Inflammatory macrophage (primary cell): ENCODE measurements around the gene CCNA2.

ENCODE experiments used
- DNase-seq, 2 donors: peaks; one replicate each; pipeline ENCODE4 v3.0.0-alpha.2; 2020 to 2022

Gene CCNA2

DNA sequence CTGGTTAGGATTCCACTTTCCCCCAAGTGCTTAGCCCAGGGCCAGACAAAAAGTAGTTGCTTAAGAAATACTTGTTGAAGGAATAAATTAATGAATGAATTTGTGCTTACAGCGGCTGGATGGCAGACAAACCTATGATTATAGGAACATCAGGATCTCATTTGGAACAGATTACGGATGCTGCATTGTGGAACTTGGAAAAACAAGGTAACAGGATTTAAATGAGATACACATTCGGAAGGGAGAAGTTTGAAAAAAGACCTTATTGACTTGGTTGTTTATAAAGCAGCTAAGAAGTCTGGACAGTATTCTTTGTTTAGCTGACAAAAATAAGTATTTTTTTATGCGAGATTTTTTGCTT lies 22.0 kb downstream of the CCNA2 start:
- no peak for DNase-seq

DNA sequence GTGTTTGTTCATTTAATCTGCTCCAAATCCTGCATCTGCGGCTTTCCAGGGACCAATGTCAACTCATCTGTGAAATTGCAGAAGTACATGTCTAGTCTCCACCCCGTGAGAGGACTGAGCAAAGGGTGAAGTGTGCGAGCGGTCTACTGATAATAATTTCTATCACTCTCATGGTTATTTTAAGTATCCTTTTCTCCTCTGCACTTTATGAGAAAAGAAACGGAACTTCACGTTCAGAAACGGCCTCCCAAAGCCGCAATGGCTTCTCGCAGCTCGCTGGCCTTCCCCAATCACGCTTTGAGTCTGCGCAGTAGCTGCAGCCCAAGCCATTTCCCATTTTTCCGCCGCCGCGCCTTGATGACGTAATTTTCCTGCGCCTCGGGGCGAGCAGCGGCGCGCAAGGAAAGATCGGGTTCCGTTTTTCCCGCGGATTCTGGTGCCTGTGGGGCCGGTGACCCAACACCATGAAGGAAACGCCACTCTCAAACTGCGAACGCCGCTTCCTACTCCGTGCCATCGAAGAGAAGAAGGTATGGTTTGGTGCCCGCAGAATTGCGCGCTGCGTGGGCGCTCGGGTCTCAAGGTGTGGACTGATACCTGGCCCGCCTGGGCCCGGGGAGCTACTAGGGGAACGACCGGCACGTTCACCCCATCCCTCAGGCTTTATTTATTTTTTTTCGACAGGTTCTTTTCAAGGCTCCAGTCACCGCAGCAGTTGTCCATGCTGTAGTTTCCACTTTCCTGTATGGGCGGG lies 22.5 kb downstream of the CCNA2 start, which contains the start of gene EXOSC9:
Gene EXOSC9, plus strand, starts transcription at position 363 of the 754 bp plus-strand sequence. Its CDS starts 102 bp downstream, at position 465.
- DNase-seq: peak; percentile 97

DNA sequence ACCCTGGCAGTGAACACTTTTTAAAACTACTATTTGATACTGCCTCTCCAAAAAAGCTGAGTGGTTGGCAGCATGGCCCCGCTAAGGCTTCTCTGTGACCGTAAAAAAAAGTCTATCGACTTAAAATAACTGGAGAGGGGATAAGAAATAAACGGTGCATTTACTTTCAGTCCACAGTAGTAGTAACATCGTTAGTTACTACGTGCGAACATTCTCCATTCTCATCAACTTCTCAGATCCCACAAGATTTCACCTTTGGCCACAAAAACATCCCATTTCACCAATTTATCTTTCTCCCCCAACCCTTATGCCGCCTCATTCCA lies 23.1 kb downstream of the CCNA2 start:
- DNase-seq: no peak

DNA sequence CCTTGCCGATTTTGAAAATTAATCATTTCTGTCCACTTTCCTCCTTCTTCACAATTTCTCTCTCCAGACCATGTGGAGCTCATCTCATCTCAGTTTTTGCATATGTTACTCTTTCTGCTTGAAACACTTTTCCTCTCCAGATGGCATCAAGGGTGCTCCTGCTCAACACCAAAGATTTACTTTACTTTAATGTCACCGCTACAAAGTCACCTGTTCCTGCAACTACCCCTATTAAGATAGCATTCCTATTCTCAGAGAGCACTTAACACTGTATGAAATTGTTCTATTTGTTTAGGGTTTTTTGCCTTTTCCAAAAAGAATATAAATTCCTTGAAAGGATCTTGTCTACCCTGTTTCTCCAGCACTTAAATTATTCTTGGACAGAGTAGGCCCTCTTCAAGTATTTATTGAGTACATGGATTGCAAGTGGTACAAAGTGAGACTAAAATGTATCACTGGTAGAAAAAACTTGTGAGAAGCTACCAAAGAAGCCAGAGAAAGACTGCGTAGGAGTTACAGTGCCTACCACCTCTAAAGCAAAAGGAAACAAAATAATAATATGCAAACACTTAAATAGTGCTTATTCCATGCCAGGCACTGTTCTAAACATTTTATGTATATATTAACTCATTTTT lies 23.7 kb downstream of the CCNA2 start:
- DNase-seq: no peak

DNA sequence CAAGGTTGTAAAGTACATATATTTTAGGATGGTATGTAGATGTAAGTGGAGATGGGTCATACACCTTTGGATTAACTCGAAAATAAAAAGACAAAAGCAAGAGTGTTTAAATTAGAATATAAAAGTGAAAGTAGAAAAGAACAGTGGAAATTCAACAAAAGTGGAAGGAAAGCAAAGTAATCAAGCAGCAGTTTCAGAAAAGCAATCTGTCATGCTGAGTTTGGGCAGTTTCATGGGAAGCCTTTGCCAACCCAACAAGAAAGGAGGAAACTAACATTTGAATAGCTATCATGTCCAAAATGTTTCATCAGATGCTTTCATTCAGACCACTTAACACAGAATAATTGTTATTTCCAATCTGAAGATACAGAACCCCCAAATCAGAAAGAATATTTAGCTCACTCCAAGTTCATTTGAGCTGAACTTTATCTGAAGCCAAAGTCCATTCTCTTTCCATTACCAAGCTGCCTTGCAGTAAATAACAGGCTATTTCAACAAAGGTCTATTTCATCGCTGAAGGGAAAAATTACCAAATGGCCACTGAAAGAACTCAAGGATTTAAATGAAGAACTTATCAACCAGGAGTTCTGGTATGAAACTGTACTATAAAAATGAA lies 24.4 kb downstream of the CCNA2 start:
- DNase-seq: peak; percentile 8 to 30

DNA sequence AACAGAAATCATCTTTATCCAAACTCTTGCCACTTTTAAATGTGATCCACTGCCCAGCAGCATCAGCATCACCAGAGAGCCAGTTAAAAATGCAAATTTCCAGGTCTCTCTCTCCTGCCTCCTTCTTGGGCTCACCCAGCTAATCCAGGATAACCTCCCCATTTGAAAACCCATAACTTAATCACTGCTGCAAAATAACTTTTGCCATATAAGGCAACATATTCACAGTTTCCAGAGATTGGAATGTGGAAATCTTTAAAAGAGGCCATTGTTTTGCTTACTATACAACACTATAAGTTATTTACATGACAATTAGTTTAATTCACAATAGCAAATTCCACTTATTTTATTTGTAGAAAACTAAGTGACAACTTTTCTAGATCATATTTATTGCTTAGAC lies 27.4 kb downstream of the CCNA2 start:
- DNase-seq: no peak

DNA sequence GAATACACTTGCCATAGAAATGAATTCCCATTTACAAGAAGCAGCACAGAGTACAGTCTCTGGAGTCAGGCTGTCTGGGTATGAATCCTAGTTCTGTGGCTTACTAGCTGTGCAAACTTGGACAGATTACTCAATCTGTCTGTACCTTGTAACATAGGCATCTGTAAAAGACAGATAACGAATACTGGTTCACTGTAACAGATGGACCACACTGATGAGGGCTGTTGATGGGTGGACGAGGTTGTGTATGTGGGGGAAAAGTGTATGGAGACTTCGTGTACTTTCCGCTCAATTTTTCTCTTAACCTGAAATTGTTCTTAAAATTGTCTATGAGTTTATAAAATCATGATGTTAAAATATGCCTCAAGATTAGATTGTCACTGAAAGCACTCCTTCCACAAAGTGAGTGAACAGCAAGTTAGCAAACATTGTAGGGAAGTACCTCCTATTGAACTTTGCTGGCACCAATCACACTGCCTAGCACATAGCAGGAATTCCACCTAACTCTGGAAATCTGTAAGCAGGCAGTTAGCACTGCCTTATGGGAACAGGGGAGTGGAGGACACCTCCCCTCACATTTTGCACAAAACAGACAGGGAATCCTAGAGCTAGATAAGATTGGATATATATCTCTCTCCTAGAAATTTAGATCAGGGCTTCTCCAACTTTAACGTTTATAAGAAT lies 29.0 kb downstream of the CCNA2 start:
- no peak for DNase-seq

DNA sequence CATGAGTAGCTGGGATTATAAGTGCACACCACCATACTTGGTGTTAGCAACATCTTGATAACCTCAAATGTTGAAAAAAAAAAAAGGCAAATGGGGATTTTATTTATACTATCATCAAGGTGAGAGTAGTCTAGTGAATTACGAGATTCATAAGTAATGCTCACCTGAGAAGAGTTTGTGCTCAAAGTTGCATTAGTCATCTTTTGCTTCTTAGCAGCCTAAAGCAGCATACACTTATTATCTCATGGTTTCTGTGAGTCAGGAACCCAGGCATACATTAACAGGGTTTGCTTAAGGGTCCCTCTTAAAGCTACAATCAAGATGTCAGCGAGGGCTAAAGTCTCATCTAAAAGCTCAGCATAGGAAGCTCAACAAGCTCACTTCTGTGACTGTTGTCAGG lies 30.7 kb downstream of the CCNA2 start:
- DNase-seq: no peak

DNA sequence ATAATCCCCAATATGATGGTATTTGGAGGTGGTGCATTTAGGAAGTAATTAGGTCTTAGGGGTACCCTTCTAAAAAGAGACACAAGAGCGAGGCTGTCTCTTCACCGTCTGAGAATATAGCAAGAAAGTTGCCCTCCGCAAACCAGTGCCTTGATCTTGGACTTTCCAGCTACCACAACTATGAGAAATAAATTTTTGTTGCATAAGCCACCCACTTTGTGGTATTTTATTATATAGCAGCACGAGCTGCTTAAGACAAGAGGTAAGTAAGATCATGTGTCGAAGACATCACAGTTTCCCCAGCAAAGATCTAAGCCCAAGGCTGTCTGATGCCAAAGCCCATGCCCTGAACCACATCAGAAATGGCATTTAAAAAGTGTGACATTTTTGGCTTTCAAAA lies 32.2 kb downstream of the CCNA2 start:
- DNase-seq: no peak

DNA sequence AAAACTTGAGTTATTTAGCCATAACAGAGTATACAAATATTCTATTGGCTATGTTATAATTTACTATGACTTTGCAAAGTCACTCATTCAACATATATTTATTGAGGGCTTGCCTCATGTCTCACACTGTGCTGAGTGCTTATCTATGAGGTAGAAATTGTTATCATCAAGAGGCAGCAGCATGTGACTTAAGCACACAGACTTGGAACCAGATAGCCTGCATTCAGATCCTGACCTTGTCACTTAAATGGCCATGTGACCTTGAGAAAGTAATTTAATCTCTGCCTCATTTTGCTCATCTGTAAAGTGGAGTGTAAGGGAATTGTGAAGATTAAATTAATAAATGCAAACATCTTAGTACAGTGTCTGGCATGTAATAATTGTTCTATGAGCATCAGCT lies 32.7 kb downstream of the CCNA2 start:
- no peak for DNase-seq

DNA sequence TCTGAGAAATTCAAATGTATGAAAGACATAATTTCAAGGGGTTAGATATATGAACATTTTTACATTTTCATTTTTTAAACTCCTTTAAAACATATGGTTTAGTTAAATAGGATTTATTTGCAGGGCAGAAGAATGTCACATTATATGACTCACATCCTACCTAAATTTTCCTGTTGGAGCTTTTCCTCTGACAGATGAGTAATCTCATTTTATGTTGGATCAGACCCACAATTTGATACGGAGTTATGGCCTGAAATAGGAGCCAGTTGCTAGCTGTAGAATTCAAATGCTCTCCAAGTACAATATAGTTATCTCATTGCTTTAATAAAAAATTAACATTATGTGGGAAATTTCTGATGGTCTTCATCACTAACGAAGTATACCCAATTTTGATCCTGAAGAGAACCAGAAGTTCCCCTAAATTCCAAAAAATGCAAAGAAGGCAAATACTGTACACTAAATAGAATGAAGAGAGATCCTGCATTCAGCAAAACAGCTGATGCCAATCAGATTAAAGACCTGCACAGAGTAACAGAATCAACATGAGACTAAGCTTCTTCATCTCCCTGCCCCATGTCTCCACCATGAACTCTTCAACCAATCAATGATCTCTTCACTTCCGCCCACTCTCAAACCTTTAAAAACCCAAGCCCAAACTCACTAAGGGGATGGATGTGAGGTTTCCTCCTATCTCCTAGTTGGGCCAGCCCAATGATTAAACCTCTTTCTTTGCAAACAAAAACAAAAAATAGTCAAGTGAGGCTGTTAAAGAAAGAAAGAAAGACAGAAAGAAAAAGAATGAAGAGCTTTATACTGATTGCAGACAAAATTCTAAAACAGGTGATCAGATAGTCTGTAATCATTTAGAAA lies 33.5 kb downstream of the CCNA2 start:
- no peak for DNase-seq

DNA sequence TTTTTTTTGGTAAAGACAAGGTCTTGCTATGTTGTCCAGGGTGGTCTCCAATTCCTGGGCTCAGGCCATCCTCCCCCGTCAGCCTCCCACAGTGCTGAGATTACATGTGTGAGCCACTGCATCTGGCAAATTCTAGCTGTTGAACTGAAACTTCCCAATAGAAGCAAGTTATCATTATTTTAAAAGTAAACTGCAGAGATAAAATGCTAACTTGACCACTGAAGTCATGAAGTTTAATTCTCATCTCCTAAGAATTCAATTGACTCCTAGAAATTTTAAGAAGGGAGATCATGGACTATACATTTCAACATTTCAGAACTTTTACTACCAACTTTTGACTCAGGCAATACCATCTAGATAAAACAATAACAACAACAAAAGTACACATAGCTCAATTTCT lies 34.2 kb downstream of the CCNA2 start:
- no peak for DNase-seq

DNA sequence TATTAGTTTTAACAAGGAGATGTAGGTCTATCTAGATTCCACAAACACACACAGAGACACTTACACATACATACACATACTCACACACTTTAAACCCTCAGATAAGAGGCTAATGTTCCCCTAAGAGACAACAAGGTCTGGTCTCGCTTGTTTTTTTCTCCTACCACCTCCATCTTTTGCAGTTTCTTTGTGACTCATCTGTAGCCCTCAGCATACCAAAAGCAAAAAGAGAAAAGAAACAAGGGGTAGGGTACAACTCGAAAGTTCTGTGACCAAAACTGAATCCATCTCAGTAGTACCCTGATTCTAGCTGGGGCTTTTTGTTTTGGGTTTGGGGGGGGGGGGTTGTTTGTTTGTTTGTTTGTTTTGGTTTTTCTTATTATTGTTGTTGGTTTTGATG lies 34.8 kb downstream of the CCNA2 start:
- no peak for DNase-seq

DNA sequence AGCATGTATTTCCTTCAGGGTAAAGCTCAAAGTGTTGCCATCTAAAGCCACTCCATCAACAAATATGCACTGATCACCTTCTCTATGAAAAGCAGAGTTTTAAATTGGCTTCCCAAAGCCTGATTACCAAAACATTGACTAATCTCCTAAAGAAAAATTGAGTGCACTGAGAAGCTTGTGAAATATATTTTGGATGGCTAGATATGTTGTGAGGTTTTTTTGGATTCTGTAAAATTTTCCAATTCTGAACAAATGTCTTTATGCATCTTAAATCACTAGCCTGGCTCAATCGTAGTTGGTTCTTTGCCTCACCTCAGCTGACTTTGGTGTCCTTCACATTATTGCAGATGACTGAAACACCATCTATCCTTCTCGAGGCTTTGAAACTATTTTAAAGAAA lies 37.5 kb downstream of the CCNA2 start:
- no peak for DNase-seq

DNA sequence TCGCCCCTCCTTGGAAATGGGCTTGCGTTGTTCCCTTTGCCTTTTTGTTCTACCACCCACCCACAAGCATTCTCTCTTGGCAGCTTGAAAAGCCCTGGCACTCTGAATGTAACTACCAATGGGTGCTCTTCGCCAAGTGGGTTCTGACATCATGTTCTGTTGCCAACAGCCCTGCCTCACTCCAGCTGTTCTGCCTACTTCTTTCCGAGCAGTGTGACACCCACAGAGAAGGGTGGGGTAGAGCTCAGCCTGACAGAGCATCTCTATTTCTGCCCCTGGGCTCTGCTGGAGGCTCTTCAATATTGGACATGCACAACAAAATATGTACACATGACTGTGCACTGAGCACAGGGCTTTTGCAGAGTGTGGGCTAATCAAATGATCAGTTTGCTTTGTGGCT lies 38.2 kb downstream of the CCNA2 start:
- DNase-seq: no peak

DNA sequence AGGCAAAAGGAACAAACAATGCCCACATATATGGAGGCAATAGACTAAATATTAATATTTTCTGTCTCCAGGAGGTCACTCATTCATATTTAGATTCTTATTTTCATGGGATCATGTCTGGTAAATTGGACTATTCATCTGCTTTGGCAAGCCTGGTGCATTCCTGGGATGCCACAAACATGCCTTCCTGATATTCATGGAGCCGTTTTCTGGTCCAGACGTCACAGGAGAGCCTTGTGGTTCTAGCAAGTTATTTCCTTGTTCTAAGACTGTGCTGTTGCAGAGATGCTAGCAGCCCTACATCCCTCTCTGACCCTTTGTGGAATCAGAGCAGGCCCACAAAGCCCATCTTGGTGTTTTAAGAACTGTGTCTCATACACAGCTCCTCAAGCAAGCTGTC lies 38.7 kb downstream of the CCNA2 start:
- no peak for DNase-seq

DNA sequence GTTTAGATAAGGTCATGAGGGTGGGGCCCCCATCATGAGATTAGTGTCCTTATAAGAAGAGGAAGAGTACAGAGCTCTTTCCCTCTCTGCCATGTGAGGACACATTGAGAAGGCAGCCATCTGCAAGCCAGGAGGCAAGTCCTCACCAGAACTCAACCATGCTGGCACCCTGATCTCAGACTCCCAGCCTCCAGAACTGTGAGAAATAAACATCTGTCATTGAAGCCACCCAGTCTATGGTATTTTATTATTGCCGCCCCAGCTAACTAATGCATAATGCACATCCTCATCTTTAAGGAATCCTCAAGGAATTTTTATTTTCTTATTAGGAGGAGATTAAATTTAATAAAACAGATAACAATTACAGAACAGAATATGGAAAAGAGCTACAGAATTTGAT lies 39.3 kb downstream of the CCNA2 start:
- no peak for DNase-seq

DNA sequence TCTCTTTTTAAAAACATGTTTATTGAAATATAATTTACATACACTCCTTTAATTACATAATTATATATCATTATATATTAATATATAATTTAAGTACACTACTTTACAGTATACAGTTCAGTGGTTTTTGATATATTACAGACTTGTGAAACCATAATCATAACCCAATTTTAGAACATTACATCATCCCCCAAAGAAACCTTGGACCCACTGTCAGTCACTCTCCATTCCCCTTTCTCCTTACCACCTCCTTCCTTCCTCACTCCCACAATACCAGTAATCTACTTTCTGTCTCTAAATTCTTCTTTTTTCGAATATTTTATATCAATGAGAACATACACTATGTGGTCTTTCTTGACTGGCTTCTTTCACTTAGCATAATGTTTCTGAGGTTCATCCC lies 40.5 kb downstream of the CCNA2 start:
- peak in 1 of 2 donors; percentile 28 for DNase-seq

DNA sequence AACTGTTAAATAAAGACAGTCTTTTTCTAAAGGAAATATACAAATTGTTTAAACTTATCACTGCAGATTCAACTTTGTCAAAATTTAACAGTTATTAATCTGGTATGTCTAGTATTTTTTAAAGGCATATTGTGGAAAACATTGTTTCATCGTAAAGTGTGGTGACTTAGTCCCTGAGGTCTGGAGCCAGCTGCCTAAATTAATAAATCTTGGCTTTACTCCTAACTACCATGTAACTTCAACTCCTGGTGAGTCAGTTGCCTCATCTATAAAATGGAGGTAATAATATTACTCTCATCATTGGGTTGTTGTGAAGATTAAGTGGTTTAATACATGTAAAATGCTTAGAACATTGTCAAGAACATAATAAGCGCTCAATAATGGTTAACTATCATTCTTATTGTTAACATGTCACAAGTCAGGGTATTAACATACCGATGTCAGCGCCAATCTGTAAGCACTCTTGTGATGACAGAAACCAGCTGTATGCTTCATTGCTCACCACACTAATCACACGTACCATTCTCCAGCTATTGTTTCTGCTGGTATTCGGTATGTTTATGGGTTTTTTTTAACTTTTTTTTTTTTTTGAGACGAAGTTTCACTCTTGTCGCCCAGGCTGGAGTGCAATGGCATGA lies 44.6 kb downstream of the CCNA2 start:
- no peak for DNase-seq

DNA sequence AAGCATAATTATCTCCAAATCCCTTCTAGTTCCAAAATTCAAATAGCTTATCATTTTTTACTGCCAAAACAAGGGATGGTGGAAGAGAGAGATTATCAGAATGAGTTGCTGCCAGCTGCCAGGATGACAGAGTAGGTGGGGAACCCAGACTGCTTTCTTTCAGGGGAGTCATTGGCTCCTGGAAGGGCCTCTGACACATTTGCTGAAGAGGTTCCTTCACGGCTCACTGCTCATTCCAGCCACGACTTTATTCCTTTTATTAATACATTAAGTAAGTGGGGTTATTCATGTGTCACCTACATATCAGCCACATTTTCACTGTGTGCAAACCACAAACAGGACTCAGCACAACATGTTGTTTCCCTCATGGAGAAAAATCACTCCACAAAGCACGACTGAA lies 46.1 kb downstream of the CCNA2 start:
- DNase-seq: no peak

DNA sequence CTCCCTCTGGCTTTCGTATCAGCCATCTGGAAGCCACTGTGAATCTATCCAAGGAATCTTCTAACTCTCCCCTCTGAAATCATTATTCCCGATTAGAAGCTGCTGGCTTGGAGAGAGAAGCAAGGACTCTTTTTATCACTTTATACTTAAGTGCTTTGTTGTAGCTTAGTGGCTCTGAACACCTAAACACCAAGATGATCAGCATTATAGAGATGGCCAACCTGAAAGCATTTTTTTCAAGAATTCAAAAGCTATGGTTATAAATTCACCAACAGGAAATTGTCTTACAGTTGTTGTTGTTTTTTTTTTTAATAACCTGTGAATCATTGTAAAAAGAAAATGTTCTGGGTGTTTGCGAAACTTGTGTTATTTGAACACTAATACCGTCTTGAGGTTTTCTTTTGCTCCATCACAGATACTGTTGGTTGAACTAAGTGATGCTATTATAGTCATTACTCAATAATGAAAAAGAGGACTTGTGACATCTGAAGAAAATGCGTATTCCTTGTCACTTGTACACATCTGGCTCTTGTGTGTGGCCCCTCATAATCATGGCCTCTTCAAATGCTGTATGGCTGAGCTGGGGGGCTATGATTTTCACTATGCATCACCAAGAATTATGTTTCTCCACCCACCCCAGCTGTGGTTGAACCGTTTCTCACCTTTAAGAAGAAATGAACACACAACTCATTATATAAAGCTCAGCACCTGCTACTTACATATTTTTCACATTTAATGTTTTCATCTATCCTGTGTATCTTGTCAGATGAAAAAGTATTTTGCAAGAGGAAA lies 46.9 kb downstream of the CCNA2 start:
- no peak for DNase-seq
